K562 (cell line): ENCODE results near the gene C1orf116. TPM values are rescaled to one million over a fixed set of nuclear protein-coding genes. Genes with fewer than 3 reads are reported as not detected.

Experiments
- ATAC-seq: fragments of 200-7000 bp; cut with Tn5 transposase; 3 replicates; pipeline ENCODE4 v1.9.1; 2020; ENCODE audit warnings: moderate library complexity
- BruUV-seq: library from RNA; stranded (reverse); fragments of 400-500 nt; replicated peaks from 2 replicates; lab custom pipeline; 2021; lab: Mats Ljungman, UMichigan
- CTCF ChIA-PET: fragments of 300-600 bp; formaldehyde crosslinking; extraction: SDS; loops from one replicate; lab custom pipeline; 2021; ENCODE audit warnings: low intra/inter-chr PET ratio; lab: Yijun Ruan, JAX
- POLR2A ChIA-PET: fragments of 300-600, 350-650 bp; sonication (Branson Sonifier 250); formaldehyde crosslinking; extraction: SDS; loops from one replicate; lab custom pipeline; 2021; ENCODE audit warnings: antibody characterized with exemption, inconsistent platforms; lab: Yijun Ruan, JAX
- DNase-seq, 4 experiments: peaks; one replicate each; pipeline versions ENCODE4 v3.0.0 to v3.0.0-alpha.2; 2011 to 2018; ENCODE audit warnings: low spot score in 3 of 4, mixed read lengths in 3 of 4; ENCODE audit errors: extremely low read depth in 1 of 4
- FAIRE-seq: peaks from 2 replicates; lab custom pipeline; 2011; peaks lifted over from hg19 to GRCh38; lab: Jason Lieb, UNC
- H2AFZ ChIP-seq: 2 replicates; pipeline ENCODE4 v1.6.0; 2011; ENCODE audit warnings: low read depth, low read length, control low read depth, inconsistent platforms
- H3K27ac ChIP-seq: fragments of 200-600 bp; 3 replicates; pipeline ENCODE4 v1.8.0; 2011; ENCODE audit warnings: low read depth, mild to moderate bottlenecking, control low read depth, inconsistent platforms, low read length, moderate library complexity, mixed read lengths; ENCODE audit errors: extremely low read depth
- H3K27me3 ChIP-seq, 2 experiments: fragments of 300-600 bp in 1 of 2; 2 replicates in 1 of 2; 3 replicates in 1 of 2; pipeline versions ENCODE4 v1.6.0 to v1.8.0; 2011; ENCODE audit warnings: inconsistent platforms in 2 of 2, low read length in 2 of 2, mild to moderate bottlenecking in 1 of 2, mixed read lengths in 1 of 2, moderate library complexity in 1 of 2; ENCODE audit not compliant: control insufficient read depth in 2 of 2, insufficient read depth in 2 of 2
- H3K36me3 ChIP-seq: fragments of 300-600 bp; 3 replicates; pipeline ENCODE4 v1.8.0; 2011; ENCODE audit warnings: mild to moderate bottlenecking, low read length, inconsistent platforms; ENCODE audit not compliant: control insufficient read depth, insufficient read depth
- H3K4me1 ChIP-seq, 2 experiments: fragments of 200-600 bp in 1 of 2; replicated peaks in 1 of 2; 2 replicates in 1 of 2; 3 replicates in 1 of 2; pipeline versions ENCODE4 v1.5.1 to v1.8.0; 2011; ENCODE audit warnings: inconsistent platforms in 2 of 2, low read length in 2 of 2, mild to moderate bottlenecking in 1 of 2, mixed read lengths in 1 of 2, moderate library complexity in 1 of 2; ENCODE audit not compliant: control insufficient read depth in 2 of 2, insufficient read depth in 2 of 2
- H3K4me2 ChIP-seq: 2 replicates; pipeline ENCODE4 v1.6.1; 2011; ENCODE audit warnings: low read length, control low read depth, inconsistent platforms, mixed read lengths; ENCODE audit not compliant: insufficient read depth
- H3K4me3 ChIP-seq: fragments of 200-600 bp; sonication (generic), shearing (Covaris generic); 2 replicates; pipeline ENCODE4 v1.5.1; 2016; ENCODE audit warnings: control low read depth, inconsistent platforms
- H3K79me2 ChIP-seq: fragments of 200-600 bp; 3 replicates; pipeline ENCODE4 v1.8.0; 2011; ENCODE audit warnings: low read length, inconsistent platforms; ENCODE audit not compliant: control insufficient read depth, insufficient read depth
- H3K9ac ChIP-seq, 2 experiments: 2 replicates each; pipeline versions ENCODE4 v1.6.0 to v1.6.1; 2011; ENCODE audit warnings: low read depth in 2 of 2, low read length in 2 of 2, control low read depth in 1 of 2, inconsistent platforms in 1 of 2, mild to moderate bottlenecking in 1 of 2, mixed read lengths in 1 of 2; ENCODE audit not compliant: insufficient read depth in 1 of 2
- H3K9me1 ChIP-seq: one replicate; pipeline ENCODE4 v1.6.0; 2011; ENCODE audit warnings: inconsistent platforms, mild to moderate bottlenecking, low read length, moderate library complexity; ENCODE audit not compliant: control insufficient read depth, insufficient read depth
- H3K9me3 ChIP-seq: replicated peaks from 2 replicates; pipeline ENCODE4 v1.5.1; 2011; ENCODE audit warnings: low read depth, low read length, inconsistent platforms; ENCODE audit not compliant: control insufficient read depth, insufficient read depth
- H4K20me1 ChIP-seq: replicated peaks from 2 replicates; pipeline ENCODE4 v1.6.1; 2011; ENCODE audit warnings: low read length, inconsistent platforms, mixed read lengths; ENCODE audit not compliant: control insufficient read depth, insufficient read depth
- BMI1 ChIP-seq: fragments of 150-350 bp; IDR thresholded peaks from 2 replicates; pipeline ENCODE4 v1.6.1; 2014; ENCODE audit warnings: low read length
- CHD2 ChIP-seq: IDR thresholded peaks from 2 replicates; pipeline ENCODE4 v1.6.1; 2011; ENCODE audit warnings: low read depth, low read length
- ETV6 ChIP-seq, 3 experiments: fragments of 150-350 bp in 1 of 3; sonication (generic) in 1 of 3; formaldehyde crosslinking in 1 of 3; IDR thresholded peaks; 2 replicates each; pipeline versions ENCODE4 v1.6.1 to v1.8.0; 2014 to 2022; ENCODE audit warnings: borderline replicate concordance in 2 of 3, low read depth in 2 of 3, antibody characterized with exemption in 1 of 3, low read length in 1 of 3, mild to moderate bottlenecking in 1 of 3, missing genetic modification reagents in 1 of 3
- SP1 ChIP-seq: sonication (generic); formaldehyde crosslinking; IDR thresholded peaks from 2 replicates; pipeline ENCODE4 v1.8.1; 2022; ENCODE audit warnings: mild to moderate bottlenecking, missing genetic modification reagents
- TSC22D4 ChIP-seq: fragments of 450-650 bp; IDR thresholded peaks from 2 replicates; pipeline ENCODE4 v1.6.1; 2016; ENCODE audit warnings: missing genetic modification characterization, missing biosample characterization, control low read depth
- WGBS: fragments of 100-300 bp; shearing (Covaris generic); methylation state at CpG from one replicate; pipeline ENCODE4 v1.1.6; 2016; ENCODE audit warnings: low coverage, mixed read lengths; ENCODE audit not compliant: insufficient coverage; ENCODE audit errors: missing lambda C conversion rate; 5-methylcytosine and 5-hydroxymethylcytosine counted together
- in situ Hi-C: fragments of 300-500 bp; cut with MboI; formaldehyde crosslinking; loops from 4 replicates; pipeline ENCODE4 v1.15.0; 2018; ENCODE audit warnings: inconsistent platforms, mixed read lengths
- intact Hi-C: fragments of 100-400 bp; cut with micrococcal nuclease; formaldehyde crosslinking; loops from 2 replicates; pipeline ENCODE4 v1.14.2; 2022
- polyA plus RNA-seq, 8 experiments: library from polyadenylated mRNA; depleted of rRNA in 4 of 8; stranded (reverse) in 5 of 8; unstranded in 3 of 8; fragments of >200 nt; fragmentation: Nextera tagmentation in 2 of 8; fragmentation: Illumina TruSeq in 1 of 8; extraction: Ambion mirVana in 2 of 8; extraction: Trizol in 1 of 8; gene quantifications; 2 replicates each; pipeline versions ENCODE4 v1.2.1 to v1.2.3, GENCODE V29; 2011 to 2014; ENCODE audit warnings: inconsistent platforms in 1 of 8, missing spikeins in 1 of 8
- total RNA-seq, 7 experiments: library from RNA; depleted of rRNA in 6 of 7; stranded (reverse); fragments of >200 nt in 6 of 7; fragmentation: Illumina TruSeq in 2 of 7; extraction: Trizol in 2 of 7; gene quantifications; 2 replicates each; pipeline versions ENCODE4 v1.2.1 to v1.2.3, GENCODE V29; 2011 to 2021; ENCODE audit warnings: low replicate concordance in 1 of 7
- TF ChIP-seq, protein P1 (sequence below), 2 experiments: fragments of 450-650 bp in 1 of 2; sonication (generic) in 1 of 2; formaldehyde crosslinking in 1 of 2; IDR thresholded peaks in 1 of 2; conservative IDR thresholded peaks in 1 of 2; 2 replicates each; pipeline versions ENCODE4 v1.6.1 to v1.8.1; 2016 to 2023; ENCODE audit warnings: mild to moderate bottlenecking in 2 of 2, moderate library complexity in 2 of 2, inconsistent platforms in 1 of 2, missing genetic modification reagents in 1 of 2
- TF ChIP-seq, protein P2 (sequence below), 2 experiments: fragments of 450-650 bp; formaldehyde crosslinking in 1 of 2; IDR thresholded peaks; 2 replicates each; pipeline versions ENCODE4 v1.4.0 to v1.6.1; 2014 to 2020; ENCODE audit warnings: mild to moderate bottlenecking in 2 of 2, borderline replicate concordance in 1 of 2, low read depth in 1 of 2
- TF ChIP-seq, protein P3 (sequence below): fragments of 450-650 bp; formaldehyde crosslinking; IDR thresholded peaks from 2 replicates; pipeline ENCODE4 v1.4.0; 2020; ENCODE audit warnings: mild to moderate bottlenecking, moderate library complexity

C1orf116 gene
- total and polyA plus RNA-seq, 9 of the 15 experiments (the other 6 are each of a cell fraction or from before 2014, with no cell fraction given): 0.62 to 3.0 (median 0.95) TPM

DNA sequence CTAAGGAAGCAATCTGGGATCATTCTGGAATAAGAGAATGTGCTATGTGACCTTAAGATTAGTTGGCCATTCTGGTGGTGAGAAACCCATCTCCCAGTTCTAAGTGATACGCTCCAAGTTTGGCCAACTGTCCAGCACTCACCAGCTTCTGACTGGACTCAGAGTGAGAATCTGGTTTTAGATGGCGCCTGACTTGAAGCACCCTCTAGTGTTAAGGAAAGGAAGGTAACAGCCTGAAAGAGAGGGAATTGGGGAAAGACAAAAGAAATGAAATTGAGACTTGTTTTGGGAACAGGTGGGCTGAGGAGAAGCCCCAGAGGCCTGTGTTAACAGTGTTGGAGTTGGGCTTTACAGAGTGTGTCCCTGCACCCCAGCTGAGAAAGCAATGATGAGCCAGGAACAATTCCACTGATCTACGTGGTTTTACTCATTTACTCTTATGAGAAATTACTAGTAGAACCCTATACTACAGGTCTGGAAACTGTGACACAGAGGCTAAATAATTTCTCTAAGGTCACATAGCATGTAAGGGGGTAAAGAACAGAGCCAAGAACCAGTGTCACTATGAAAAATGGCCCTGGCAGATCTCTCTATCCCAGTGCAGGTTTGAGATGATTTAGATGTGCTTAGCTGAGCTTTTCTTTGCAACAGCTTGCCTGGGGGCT is 53.0 kb downstream of the C1orf116 start:
- Histone ChIP-seq H3K27me3 (no peaks in the 10 kb centered on the region), H3K9me1 (no peaks in the 10 kb centered on the region), H3K4me2 (no peak overlapping the region), H4K20me1 (no peaks in the 10 kb centered on the region), H3K4me3 (no peak overlapping the region), H2AFZ (0 out of 2 replicates have a peak overlapping the region, but pooled peaks have one; percentile 36), H3K27ac (no peak overlapping the region), H3K36me3 (no peaks in the 10 kb centered on the region), H3K79me2 (no peaks in the 10 kb centered on the region), H3K4me1 (peaks cover 0 to 23% of the 10 kb centered on the region in 2 experiments; a peak in 3 of 5 replicates), H3K9ac (no peak overlapping the region), H3K9me3 (no peaks in the 10 kb centered on the region)
- ATAC-seq (peak; percentile 85), DNase-seq (peak; percentile 38 to 68 (median 53)), FAIRE-seq (peak; percentile 62)
- intact Hi-C loops: loop anchor here (1.0 to 10.0 kb wide), 7 partner anchors 44 to 485 kb away; no protein-coding TSS in a partner anchor
- BruUV-seq: no TSS peak
- in situ Hi-C loops: loop anchor here (5.0 kb wide), 1 partner anchor 242 kb away; no protein-coding TSS in a partner anchor
- CTCF ChIA-PET: interaction anchor here (1.2 to 8.1 kb wide), 4 partner anchors 45 to 98 kb away, joined by 3 to 83 read pairs (median 6); no protein-coding TSS in a partner anchor
- WGBS: 31% methylated on average over 3 of the region's 3 CpGs
- POLR2A ChIA-PET: interaction anchor here (0.6 kb wide), 1 partner anchor 708 kb away, joined by 3 read pairs; no protein-coding TSS in a partner anchor
- no peak for TF ChIP-seq TSC22D4 (tag)
- TF ChIP-seq CHD2: no peak
- 0 out of 2 replicates have a peak, but pooled peaks have one; percentile 30 for TF ChIP-seq SP1 (CRISPR knock-in tag)
- TF ChIP-seq, protein P1, sequence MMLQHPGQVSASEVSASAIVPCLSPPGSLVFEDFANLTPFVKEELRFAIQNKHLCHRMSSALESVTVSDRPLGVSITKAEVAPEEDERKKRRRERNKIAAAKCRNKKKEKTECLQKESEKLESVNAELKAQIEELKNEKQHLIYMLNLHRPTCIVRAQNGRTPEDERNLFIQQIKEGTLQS (IDR thresholded peaks at IDR 0.05): no peak
- TF ChIP-seq, protein P1 (CRISPR knock-in tag; conservative IDR thresholded peaks at IDR 0.05): 0 out of 2 replicates have a peak, but pooled peaks have one; percentile 41
- TF ChIP-seq, protein P2, sequence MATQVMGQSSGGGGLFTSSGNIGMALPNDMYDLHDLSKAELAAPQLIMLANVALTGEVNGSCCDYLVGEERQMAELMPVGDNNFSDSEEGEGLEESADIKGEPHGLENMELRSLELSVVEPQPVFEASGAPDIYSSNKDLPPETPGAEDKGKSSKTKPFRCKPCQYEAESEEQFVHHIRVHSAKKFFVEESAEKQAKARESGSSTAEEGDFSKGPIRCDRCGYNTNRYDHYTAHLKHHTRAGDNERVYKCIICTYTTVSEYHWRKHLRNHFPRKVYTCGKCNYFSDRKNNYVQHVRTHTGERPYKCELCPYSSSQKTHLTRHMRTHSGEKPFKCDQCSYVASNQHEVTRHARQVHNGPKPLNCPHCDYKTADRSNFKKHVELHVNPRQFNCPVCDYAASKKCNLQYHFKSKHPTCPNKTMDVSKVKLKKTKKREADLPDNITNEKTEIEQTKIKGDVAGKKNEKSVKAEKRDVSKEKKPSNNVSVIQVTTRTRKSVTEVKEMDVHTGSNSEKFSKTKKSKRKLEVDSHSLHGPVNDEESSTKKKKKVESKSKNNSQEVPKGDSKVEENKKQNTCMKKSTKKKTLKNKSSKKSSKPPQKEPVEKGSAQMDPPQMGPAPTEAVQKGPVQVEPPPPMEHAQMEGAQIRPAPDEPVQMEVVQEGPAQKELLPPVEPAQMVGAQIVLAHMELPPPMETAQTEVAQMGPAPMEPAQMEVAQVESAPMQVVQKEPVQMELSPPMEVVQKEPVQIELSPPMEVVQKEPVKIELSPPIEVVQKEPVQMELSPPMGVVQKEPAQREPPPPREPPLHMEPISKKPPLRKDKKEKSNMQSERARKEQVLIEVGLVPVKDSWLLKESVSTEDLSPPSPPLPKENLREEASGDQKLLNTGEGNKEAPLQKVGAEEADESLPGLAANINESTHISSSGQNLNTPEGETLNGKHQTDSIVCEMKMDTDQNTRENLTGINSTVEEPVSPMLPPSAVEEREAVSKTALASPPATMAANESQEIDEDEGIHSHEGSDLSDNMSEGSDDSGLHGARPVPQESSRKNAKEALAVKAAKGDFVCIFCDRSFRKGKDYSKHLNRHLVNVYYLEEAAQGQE (IDR thresholded peaks at IDR 0.05; ENCODE audit: borderline replicate concordance): peak; percentile 75
- TF ChIP-seq, protein P2 (CRISPR knock-in tag; IDR thresholded peaks at IDR 0.05; ENCODE audit: low read depth): no peak
- TF ChIP-seq, protein P3, sequence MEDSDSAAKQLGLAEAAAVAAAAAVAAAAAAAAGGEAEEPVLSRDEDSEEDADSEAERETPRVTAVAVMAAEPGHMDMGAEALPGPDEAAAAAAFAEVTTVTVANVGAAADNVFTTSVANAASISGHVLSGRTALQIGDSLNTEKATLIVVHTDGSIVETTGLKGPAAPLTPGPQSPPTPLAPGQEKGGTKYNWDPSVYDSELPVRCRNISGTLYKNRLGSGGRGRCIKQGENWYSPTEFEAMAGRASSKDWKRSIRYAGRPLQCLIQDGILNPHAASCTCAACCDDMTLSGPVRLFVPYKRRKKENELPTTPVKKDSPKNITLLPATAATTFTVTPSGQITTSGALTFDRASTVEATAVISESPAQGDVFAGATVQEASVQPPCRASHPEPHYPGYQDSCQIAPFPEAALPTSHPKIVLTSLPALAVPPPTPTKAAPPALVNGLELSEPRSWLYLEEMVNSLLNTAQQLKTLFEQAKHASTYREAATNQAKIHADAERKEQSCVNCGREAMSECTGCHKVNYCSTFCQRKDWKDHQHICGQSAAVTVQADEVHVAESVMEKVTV (CRISPR knock-in tag): peak; percentile 63; the same call in 1 of the 2 replicates
- no peak for TF ChIP-seq BMI1
- TF ChIP-seq ETV6 (IDR thresholded peaks at IDR 0.05; ENCODE audit: borderline replicate concordance in 1 of 2, low read depth in 2 of 2, low read length in 1 of 2): no peak
- TF ChIP-seq ETV6 (CRISPR knock-in tag; IDR thresholded peaks at IDR 0.05; ENCODE audit: borderline replicate concordance): no peak
